Measurements from ENCODE around the gene ADIPOQ.
"Not testable (repeated sequence)": the region's sequence is repeated elsewhere in the genome, so short reads cannot be mapped to it uniquely, and the experiment has no call there.

ADIPOQ gene

GRCh38 chr3:186810336-186810996, 32.0 kb upstream of the ADIPOQ start:
- no peak for DNase-seq (ENCODE audit: low spot score)
- TF ChIP-seq CTCF (IDR thresholded peaks at IDR 0.05), result no peak
- Histone ChIP-seq H3K4me3 (no peak overlapping the region), H3K27ac (no peak overlapping the region)

DNA sequence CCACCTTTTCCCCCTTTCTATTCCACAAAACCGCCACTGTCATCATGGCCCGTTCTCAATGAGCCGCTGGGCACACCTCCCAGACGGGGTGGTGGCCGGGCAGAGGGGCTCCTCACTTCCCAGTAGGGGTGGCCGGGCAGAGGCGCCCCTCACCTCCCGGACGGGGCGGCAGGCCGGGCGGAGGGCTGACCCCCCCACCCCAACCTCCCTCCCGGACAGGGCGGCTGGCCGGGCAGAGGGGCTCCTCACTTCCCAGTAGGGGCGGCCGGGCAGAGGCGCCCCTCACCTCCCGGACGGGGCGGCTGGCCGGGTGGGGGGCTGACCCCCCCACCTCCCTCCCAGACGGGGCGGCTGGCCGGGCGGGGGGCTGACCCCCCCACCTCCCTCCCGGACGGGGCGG, 31.2 kb upstream of the ADIPOQ start:
- not testable (repeated sequence) for DNase-seq (ENCODE audit: low spot score); H3K4me3 ChIP-seq; H3K27ac ChIP-seq

DNA sequence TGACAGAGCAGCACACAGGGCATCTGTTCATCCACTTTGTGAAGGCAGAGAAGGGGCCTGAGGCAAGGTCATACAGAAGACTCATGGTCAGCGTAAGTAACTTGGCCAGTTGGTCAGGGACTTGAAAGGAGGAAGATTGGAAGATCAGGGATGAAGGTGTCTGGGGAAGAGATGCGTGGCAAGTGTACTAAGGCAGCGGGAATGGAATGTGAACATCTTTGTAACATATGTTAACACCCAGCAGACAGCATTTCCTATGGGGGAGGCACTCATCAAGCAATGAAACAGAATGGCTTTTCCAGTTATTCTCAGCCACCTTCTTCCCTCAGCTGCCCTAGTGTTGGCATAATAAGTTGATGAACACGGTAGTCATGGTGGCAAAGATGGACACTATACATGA, 28.4 kb upstream of the ADIPOQ start:
- no peak for DNase-seq (ENCODE audit: low spot score)
- Histone ChIP-seq H3K4me3 (no peak overlapping the region), H3K27ac (no peak overlapping the region)
- no peak for TF ChIP-seq CTCF (IDR thresholded peaks at IDR 0.05)

- no peak overlapping the region for H3K4me3 ChIP-seq
- no peak for DNase-seq (ENCODE audit: low spot score)
- TF ChIP-seq CTCF (IDR thresholded peaks at IDR 0.05), result no peak
- no peak overlapping the region for H3K27ac ChIP-seq
Observed at GRCh38 chr3:186815435-186815834, 27.1 kb upstream of the ADIPOQ start.

DNA sequence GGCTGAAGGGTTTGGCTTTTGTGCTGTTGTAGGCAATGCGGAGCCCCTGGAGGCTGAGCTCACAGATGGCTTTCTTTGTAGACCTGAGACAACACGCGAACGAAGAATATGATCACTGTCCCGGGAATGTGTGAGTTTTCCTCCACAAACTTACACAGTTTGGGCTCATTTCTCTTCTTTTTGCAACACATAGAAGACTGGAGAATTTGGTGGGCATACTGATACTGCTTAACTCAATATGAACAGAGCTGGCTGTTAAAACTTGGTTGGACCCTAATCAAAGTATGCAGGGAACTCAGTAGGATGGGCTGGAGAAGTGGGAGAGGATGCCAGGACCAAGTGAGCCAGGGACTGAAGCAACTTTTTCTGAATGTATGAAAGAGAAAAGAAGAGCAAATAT, 24.0 kb upstream of the ADIPOQ start:
- no peak for TF ChIP-seq CTCF (IDR thresholded peaks at IDR 0.05)
- H3K4me3 ChIP-seq, result no peak overlapping the region

DNA sequence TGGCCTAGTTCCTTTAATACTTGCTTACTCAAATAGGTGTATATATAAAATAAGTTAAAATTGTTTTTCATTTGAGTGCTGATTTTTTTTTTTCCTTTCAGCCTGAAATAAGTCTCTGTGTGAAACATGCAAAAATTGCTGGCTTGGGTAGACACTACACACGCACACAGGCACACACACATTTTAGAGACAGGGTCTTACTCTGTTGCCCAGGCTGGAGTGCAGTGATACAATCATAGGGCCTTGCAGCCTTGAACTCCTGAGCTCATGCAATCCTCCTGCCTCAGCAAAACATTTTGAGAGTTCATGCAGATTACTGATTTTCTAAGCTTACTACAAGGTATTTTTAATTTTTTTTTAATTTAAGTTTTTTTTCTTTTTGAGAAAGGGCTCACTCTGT, 23.6 kb upstream of the ADIPOQ start:
- DNase-seq (ENCODE audit: low spot score), result no peak
- TF ChIP-seq CTCF (IDR thresholded peaks at IDR 0.05), result no peak
- no peak overlapping the region for H3K4me3 ChIP-seq
- no peak overlapping the region for H3K27ac ChIP-seq

More for the DNA sequence above, 24.0 kb upstream of the ADIPOQ start:
- H3K27ac ChIP-seq, result no peak overlapping the region
- DNase-seq (ENCODE audit: low spot score), result no peak

DNA sequence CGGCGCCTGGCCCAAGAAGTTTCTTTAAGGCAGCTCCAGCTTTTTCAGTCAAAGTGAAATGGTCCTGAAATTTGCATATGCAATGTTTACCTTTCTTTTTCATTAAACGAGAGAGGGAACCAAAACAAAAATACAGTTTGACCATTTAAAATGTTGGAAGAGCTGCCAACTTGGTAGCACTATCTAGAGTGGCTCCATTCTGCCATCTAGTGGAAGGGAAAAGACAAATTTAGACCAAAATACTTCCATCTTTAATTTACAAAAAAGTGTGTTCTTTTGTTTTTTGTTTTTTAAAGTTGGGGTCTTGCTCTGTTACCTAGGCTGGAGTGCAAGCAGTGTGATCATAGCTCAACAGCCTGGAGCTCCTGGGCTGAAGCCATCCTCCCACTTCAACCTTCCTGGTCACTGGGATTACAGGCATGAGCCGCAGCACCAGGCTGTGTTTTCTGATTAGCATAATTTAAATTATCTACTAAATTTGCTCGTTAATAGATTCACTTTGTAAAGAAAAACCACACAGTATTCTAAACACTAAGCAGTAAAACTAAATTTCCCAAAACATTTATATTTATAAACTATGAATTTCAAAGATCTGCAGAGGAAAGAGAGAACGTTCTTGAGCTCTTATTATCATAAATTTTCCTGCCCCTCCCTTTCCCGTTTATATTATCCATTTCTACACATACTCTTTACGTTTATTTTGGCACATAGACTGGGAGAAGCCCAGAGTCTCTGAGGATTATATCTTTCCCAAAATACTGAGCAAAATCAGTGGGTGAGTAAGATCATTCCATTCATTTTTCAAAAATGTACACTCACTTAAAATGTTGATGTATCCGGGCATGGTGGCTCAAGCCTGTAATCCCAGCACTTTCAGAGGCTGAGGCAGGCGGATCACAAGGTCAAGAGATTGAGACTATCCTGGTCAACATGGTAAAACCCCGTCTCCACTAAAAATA, 20.8 kb upstream of the ADIPOQ start:
- peak overlapping the region in 1 of 2 donors; percentile 19 for H3K27ac ChIP-seq
- TF ChIP-seq CTCF (IDR thresholded peaks at IDR 0.05), result peak; percentile 52

DNA sequence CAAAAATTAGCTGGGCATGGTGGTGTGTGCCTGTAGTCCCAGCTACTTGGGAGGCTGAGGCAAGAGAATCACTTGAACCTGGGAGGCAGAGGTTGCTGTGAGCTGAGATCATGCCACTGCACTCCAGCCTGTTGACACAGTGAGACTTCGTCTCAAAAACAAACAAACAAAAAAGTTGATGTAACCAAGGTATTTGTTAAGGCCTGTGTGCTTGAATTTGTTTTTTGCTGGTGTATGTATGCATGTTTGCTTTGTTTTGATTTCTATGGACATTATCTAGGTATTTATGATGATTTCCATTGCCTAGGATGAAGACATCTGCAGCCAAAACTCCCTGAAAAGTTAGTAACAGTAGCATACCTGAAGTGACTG, 20.1 kb upstream of the ADIPOQ start:
- not testable (repeated sequence) for H3K4me3 ChIP-seq; DNase-seq (ENCODE audit: low spot score)
- peak overlapping the region in 1 of 2 donors; percentile 19 for H3K27ac ChIP-seq

More for the DNA sequence above, 20.8 kb upstream of the ADIPOQ start:
- DNase-seq (ENCODE audit: low spot score), result no peak
- no peak overlapping the region for H3K4me3 ChIP-seq

Measured in coronary artery (tissue), 2 donors.